ENCODE results near the gene KRT34. TPM values are rescaled to one million over a fixed set of nuclear protein-coding genes. Genes with fewer than 3 reads are reported as not detected.
A peak's percentile ranks its signal among the peaks of the same experiment; 100 is the strongest.

Gene KRT34
- total RNA-seq, 1 donor from 2014 or later: not detected

DNA sequence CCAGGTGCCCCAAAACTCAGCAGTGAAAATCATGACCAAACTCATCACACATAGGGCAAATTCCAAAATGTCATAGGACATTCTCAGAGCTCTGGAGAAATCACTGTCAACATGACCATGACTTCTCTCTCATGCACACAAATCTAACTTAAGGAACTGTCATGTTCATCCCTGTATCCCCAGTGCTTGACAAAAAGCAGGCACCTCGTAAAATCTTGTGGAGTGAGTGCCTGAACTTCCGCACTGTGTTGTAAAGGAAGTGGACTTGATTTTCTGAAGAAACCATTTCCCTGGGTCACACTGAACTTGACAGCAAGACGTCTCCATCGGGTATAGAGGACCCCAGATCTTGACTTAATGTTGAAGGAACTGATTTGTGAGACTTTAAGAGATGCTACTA is 39.5 kb upstream of the KRT34 start:
- FAIRE-seq (peak; percentile 17), DNase-seq (ENCODE audit: low read depth) (no peak)
- H3K9me3 ChIP-seq (ENCODE audit: insufficient read depth, low read depth, low read length): no peaks in the 10 kb centered on the region
- H4K20me1 ChIP-seq (ENCODE audit: insufficient read depth, low read length): no peaks in the 10 kb centered on the region
- H3K4me2 ChIP-seq (ENCODE audit: low read length): no peak overlapping the region
- no peak overlapping the region for H2AFZ ChIP-seq (ENCODE audit: low read depth, low read length)
- no peaks in the 10 kb centered on the region for H3K27me3 ChIP-seq (ENCODE audit: insufficient read depth, low read length)
- TF ChIP-seq CTCF (IDR thresholded peaks at IDR 0.05; ENCODE audit: insufficient read depth, low read depth, low read length) (no peak), EZH2 (IDR thresholded peaks at IDR 0.05; ENCODE audit: insufficient read depth, low read length) (no peak)
- H3K27ac ChIP-seq (ENCODE audit: low read depth, low read length): no peak overlapping the region
- Mint-ChIP-seq H3K27ac (ENCODE audit: unreplicated experiment) (no peak overlapping the region), H3K27me3 (ENCODE audit: low read depth, unreplicated experiment) (peaks cover 7% of the 10 kb centered on the region), H3K9me3 (ENCODE audit: unreplicated experiment) (no peaks in the 10 kb centered on the region), H3K4me3 (ENCODE audit: unreplicated experiment) (no peak overlapping the region), H3K36me3 (ENCODE audit: low read depth, unreplicated experiment) (peaks cover 3% of the 10 kb centered on the region), H3K4me1 (ENCODE audit: low read depth, unreplicated experiment) (peaks cover 17% of the 10 kb centered on the region)
- H3K4me1 ChIP-seq (ENCODE audit: insufficient read depth, low read length): peaks cover 22% of the 10 kb centered on the region
- H3K4me3 ChIP-seq (ENCODE audit: insufficient read depth, low read depth, low read length): no peak overlapping the region
- no peaks in the 10 kb centered on the region for H3K79me2 ChIP-seq (ENCODE audit: insufficient read depth, low read length)
- no peak overlapping the region for H3K9ac ChIP-seq (ENCODE audit: low read length)
- no peaks in the 10 kb centered on the region for H3K36me3 ChIP-seq (ENCODE audit: insufficient read depth, low read length)

DNA sequence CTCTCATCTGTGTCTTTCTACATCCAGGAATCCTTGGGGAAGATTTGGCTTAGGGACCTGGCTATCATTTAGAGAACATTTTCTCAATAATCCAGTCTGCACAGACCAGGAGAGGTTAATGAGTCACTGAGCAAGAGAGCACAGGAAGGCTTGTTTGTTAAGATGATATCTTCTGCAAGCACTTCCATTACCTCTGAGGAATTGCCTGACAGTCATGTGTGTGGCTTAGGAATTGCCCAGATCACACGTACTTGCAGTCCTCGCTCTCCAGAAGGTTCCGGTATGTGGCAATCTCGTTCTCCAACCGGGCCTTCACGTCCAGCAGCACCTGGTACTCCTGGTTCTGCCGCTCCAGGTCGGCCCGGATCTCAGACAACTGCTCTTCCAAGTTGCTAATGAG is 39.0 kb upstream of the KRT34 start:
- Histone ChIP-seq H2AFZ (ENCODE audit: low read depth, low read length) (no peak overlapping the region), H3K36me3 (ENCODE audit: insufficient read depth, low read length) (no peaks in the 10 kb centered on the region), H4K20me1 (ENCODE audit: insufficient read depth, low read length) (no peaks in the 10 kb centered on the region), H3K27ac (ENCODE audit: low read depth, low read length) (no peak overlapping the region), H3K4me2 (ENCODE audit: low read length) (peak overlapping the region; percentile 3), H3K9me3 (ENCODE audit: insufficient read depth, low read depth, low read length) (no peaks in the 10 kb centered on the region), H3K79me2 (ENCODE audit: insufficient read depth, low read length) (no peaks in the 10 kb centered on the region), H3K4me1 (ENCODE audit: insufficient read depth, low read length) (peaks cover 26% of the 10 kb centered on the region), H3K4me3 (ENCODE audit: insufficient read depth, low read depth, low read length) (no peak overlapping the region), H3K27me3 (ENCODE audit: insufficient read depth, low read length) (no peaks in the 10 kb centered on the region), H3K9ac (ENCODE audit: low read length) (no peak overlapping the region)
- FAIRE-seq (peak; percentile 54), DNase-seq (ENCODE audit: low read depth) (peak; percentile 74)
- TF ChIP-seq CTCF (IDR thresholded peaks at IDR 0.05; ENCODE audit: insufficient read depth, low read depth, low read length): no peak
- TF ChIP-seq EZH2 (IDR thresholded peaks at IDR 0.05; ENCODE audit: insufficient read depth, low read length): no peak
- Mint-ChIP-seq H3K27ac (ENCODE audit: unreplicated experiment) (no peak overlapping the region), H3K4me1 (ENCODE audit: low read depth, unreplicated experiment) (peaks cover 22% of the 10 kb centered on the region), H3K27me3 (ENCODE audit: low read depth, unreplicated experiment) (peaks cover 7% of the 10 kb centered on the region), H3K9me3 (ENCODE audit: unreplicated experiment) (no peaks in the 10 kb centered on the region), H3K36me3 (ENCODE audit: low read depth, unreplicated experiment) (peaks cover 3% of the 10 kb centered on the region), H3K4me3 (ENCODE audit: unreplicated experiment) (no peak overlapping the region)

DNA sequence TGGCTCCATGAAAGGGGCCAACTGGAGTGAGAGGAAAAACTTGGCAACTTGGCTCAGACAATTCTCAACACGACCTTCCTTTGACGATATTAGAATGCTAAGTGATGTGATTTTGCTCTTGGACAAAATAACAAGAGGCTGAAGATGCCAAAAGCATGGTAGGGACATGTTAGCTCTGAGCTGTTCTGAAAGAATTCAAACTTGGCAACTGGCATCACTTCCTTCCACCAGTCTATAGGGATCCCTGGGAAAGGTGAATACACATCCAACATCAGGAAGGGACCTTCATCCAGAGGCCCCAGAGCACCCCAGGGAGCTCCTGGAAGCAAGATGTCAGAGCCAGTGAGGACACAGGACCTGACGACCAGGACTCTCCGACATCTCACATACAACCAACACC is 38.0 kb upstream of the KRT34 start:
- no peak overlapping the region for H3K4me3 Mint-ChIP-seq (ENCODE audit: unreplicated experiment)
- FAIRE-seq (peak; percentile 62), DNase-seq (ENCODE audit: low read depth) (peak; percentile 31)
- peaks cover 32% of the 10 kb centered on the region for H3K4me1 Mint-ChIP-seq (ENCODE audit: low read depth, unreplicated experiment)
- Histone ChIP-seq H2AFZ (ENCODE audit: low read depth, low read length) (no peak overlapping the region), H3K4me1 (ENCODE audit: insufficient read depth, low read length) (peaks cover 31% of the 10 kb centered on the region), H3K9ac (ENCODE audit: low read length) (no peak overlapping the region), H3K79me2 (ENCODE audit: insufficient read depth, low read length) (no peaks in the 10 kb centered on the region), H4K20me1 (ENCODE audit: insufficient read depth, low read length) (no peaks in the 10 kb centered on the region), H3K27me3 (ENCODE audit: insufficient read depth, low read length) (no peaks in the 10 kb centered on the region), H3K27ac (ENCODE audit: low read depth, low read length) (no peak overlapping the region), H3K4me2 (ENCODE audit: low read length) (no peak overlapping the region), H3K9me3 (ENCODE audit: insufficient read depth, low read depth, low read length) (no peaks in the 10 kb centered on the region), H3K36me3 (ENCODE audit: insufficient read depth, low read length) (no peaks in the 10 kb centered on the region), H3K4me3 (ENCODE audit: insufficient read depth, low read depth, low read length) (no peak overlapping the region)
- no peaks in the 10 kb centered on the region for H3K9me3 Mint-ChIP-seq (ENCODE audit: unreplicated experiment)
- no peak overlapping the region for H3K27ac Mint-ChIP-seq (ENCODE audit: unreplicated experiment)
- peaks cover 3% of the 10 kb centered on the region for H3K36me3 Mint-ChIP-seq (ENCODE audit: low read depth, unreplicated experiment)
- TF ChIP-seq CTCF (IDR thresholded peaks at IDR 0.05; ENCODE audit: insufficient read depth, low read depth, low read length) (no peak), EZH2 (IDR thresholded peaks at IDR 0.05; ENCODE audit: insufficient read depth, low read length) (no peak)
- peaks cover 7% of the 10 kb centered on the region for H3K27me3 Mint-ChIP-seq (ENCODE audit: low read depth, unreplicated experiment)

All from astrocyte (in vitro differentiated cells and primary cell).